Measurements from ENCODE around the gene PARVA.

GRCh38 chr11:12377106-12377823 is at the start of gene PARVA:
- TF ChIP-seq CTCF (IDR thresholded peaks at IDR 0.05) (peak in 1 of 3 experiments; percentile 39), EP300 (IDR thresholded peaks at IDR 0.05) (no peak), POLR2A (IDR thresholded peaks at IDR 0.05; ENCODE audit: low read depth) (peak; percentile 58), POLR2AphosphoS5 (IDR thresholded peaks at IDR 0.05) (peak; percentile 65 to 79)

Data from esophagus muscularis mucosa (tissue), 4 donors.